Fibroblast of upper back skin (primary cell): ENCODE measurements around the gene PARD3.
A peak's percentile ranks its signal among the peaks of the same experiment; 100 is the strongest.

ENCODE experiments used
- DNase-seq: peaks from one replicate; pipeline ENCODE4 v3.0.0-alpha.2; 2013

The PARD3 gene

GRCh38 chr10:34169677-34170076, 645.4 kb downstream of the PARD3 start:
- no peak for DNase-seq

DNA sequence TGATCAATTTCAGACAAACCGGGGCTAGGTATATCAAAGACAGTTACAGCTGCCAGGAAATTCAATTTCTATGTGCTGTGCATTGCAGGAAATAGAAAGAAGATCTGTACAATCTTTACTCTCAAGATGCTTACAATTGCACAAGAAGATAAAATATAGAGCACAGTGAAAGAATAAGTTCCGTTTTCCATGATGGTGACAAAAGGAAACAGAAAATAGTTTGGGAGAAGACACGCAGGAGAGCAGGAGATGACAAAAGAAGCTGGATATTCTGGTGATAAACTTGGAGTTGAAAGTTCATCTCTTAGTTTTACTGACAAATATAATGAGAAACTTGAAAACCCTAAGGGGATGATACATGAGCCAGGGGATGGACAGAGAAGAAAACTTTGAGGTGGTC, 646.0 kb downstream of the PARD3 start:
- no peak for DNase-seq

DNA sequence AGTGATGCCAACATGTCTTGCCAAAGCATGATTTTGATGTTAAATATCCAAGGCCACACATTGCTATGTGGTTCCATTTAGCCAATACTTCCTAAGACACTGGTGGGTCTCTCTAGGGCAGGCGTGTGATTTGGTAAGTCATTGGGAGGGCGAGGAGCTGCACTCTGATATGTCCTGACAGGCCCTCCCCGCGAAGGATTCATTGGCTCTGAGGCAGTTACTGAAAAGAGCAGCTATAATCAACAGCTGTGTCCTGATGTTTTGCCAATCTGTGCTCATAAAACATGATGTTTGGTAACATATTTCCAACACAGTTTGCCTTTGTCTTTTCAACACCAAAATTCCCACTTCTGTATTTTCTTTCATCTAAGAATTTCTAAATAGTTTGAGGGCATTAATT, 646.7 kb downstream of the PARD3 start:
- no peak for DNase-seq

- no peak for DNase-seq
These were observed 648.3 kb downstream of the PARD3 start for GRCh38 chr10:34166823-34167222.

DNA sequence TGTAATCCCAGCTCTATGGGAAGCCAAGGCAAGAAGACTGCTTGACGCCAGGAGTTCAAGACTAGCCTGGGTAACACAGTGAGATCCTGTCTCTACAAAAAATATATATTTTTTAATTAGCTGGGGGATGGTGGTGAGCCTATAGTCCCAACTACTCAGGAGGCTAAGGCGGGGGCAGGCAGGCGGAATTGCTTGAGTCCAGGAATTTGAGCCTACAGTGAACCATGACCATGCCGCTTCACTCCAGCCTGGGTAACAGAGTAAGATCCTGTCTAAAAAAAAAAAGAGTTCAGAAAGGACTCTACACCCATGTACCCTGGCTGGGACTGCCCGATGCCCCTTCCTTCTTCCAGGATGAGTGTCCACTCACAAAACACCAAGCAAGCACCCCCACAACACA, 648.7 kb downstream of the PARD3 start:
- no peak for DNase-seq

- no peak for DNase-seq
These were observed 651.1 kb downstream of the PARD3 start for GRCh38 chr10:34164029-34164428.

DNA sequence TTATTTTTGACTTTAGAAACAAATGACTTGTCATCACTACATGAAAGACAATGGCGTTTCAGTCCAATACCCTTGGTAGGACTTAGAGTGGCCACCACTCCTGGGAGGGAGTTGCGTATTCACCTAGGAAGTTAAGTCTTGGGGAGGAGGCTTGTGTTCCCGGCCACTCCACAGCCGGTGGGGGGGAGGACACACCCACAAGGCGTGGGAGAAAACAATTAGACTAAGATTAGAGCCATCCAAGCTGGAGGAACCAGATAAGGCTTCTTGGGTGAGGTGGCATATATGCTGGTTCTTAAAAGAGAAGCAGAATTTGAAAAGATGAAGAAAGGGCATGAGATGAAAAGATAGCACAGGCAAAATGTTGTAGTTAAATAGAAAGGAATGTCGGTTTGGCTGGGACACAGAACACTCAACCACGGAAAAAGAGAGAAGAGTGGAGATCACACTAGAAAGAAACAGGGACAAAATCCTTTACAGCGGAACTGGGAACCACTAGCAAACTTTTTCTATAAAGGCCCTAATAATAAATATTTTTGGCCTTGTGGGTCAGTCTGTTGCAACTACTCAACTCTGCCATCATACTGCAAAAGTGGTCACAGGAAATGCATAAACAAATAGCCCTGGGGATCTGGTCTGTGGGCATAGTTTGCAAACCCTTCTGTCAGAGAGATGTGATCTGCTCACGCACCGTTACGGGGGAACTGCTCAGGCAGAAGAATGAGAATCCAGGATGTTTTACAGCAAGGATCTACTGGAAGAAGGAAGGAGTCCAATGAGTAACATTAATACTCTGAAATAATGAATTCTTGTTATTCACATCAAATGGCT, 651.8 kb downstream of the PARD3 start:
- peak; percentile 43 for DNase-seq

DNA sequence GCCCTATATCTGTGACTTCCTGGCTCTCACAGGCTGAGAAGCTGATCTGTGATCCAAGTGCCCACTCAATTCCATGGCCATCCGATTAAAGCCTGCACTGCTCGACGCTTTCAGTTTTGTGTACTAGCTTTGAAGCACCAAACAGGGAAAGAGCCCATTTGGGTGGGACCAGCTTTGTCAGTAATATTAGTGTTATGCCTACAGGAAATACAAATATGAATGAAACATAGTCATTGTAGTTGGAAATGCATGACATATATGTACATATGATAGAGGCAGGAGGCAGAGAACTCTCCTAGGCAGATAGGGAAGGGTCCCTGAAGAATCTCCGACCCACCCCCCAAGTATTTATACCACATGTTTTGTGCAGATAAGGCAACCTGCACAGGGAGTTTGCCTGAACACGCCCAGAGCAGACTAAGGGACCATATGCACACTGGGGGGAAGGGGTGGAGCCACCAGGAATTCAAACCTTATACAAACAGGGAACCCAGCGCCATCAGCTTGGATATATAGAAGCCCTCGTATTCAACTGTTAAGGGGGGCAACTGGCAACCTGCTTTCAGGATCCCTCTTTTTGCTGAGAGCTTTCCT, 653.2 kb downstream of the PARD3 start:
- no peak for DNase-seq

GRCh38 chr10:34160595-34160994, 654.5 kb downstream of the PARD3 start:
- no peak for DNase-seq

DNA sequence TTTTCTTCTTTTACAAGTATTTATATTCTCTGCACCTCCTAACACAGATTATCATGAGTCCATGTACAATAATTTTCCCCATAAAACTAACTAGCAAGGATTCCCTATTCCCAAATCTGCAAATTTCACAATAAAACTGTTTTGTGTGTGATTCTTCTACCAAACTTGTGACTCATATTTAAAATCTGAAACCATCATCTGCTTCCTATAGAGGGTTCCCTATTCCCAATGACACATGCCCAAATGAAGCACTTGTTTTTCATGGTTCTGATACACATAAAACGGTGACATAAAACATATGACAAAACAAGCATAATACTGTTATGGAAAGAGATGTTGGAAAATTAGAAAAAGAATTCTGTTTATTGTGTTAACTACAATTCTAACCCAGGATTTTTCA, 657.6 kb downstream of the PARD3 start:
- peak; percentile 42 for DNase-seq

- peak; percentile 53 for DNase-seq
These were observed 658.2 kb downstream of the PARD3 start for GRCh38 chr10:34156781-34157425.

- DNase-seq: no peak
These were observed 659.3 kb downstream of the PARD3 start for GRCh38 chr10:34155812-34156211.

DNA sequence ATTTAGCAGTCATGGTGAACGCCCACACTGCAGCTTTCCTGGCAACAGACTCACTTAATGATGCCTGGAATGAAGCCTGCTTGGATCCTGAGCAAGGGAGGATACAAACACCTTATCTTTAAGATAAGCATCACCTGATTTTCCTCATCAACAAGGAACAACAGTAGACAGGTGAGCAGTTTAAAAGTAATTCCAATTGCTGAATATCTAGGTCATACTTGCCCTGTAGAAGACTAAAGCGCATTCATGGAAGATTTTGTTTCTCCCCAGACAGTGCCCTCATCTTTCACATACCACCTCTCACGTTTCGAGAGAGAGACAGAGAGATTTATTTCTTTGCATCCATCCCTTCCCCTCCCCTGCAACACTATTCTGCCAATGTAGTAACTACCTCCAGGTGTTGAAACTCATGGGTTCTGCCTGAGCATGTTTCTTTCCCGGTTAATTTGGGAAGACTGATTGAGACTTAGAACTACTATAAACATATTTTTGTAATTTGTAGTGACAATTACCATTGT, 660.7 kb downstream of the PARD3 start:
- no peak for DNase-seq

GRCh38 chr10:34153663-34154382, 661.3 kb downstream of the PARD3 start:
- no peak for DNase-seq

- no peak for DNase-seq
These were observed 662.7 kb downstream of the PARD3 start for GRCh38 chr10:34152434-34152833.

DNA sequence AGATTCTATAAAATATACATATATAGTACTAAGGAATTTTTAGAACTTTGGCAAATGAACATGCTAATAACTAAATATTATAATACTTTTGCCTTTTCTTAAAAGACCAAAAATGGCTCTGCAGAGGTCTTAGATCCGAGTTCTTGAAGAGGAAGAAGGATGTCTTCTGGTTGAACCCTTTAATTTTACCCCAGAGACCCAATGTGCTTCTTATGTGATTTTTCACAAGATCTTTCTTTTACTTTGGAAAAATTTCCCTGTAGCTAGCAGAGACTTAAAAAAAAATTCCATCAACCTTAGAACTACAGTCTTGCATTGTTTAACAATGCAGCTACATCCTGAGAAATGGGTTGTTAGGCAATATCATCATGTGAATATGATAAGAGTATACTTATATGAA, 663.2 kb downstream of the PARD3 start:
- DNase-seq: no peak

- DNase-seq: no peak
These were observed 663.6 kb downstream of the PARD3 start for GRCh38 chr10:34151481-34151880.

- DNase-seq: no peak
These were observed 665.0 kb downstream of the PARD3 start for GRCh38 chr10:34150103-34150502.

DNA sequence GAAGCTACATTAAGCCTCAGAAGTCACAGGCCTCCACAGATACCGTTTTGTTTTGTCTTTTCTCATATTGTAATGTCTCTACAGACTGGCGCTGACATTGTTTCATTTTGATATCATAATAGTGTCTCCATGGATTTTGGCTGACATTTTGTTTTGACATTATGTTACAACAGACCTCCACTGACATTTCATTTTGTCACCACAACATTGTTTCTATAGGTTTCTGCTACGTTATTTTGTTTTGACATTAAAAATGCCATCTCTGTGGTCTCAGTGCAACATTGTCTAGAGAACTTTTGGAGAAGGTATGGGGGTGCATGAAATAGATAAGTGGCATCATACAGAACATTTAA, 666.8 kb downstream of the PARD3 start:
- no peak for DNase-seq

- no peak for DNase-seq
These were observed 667.3 kb downstream of the PARD3 start for GRCh38 chr10:34147641-34148304.

DNA sequence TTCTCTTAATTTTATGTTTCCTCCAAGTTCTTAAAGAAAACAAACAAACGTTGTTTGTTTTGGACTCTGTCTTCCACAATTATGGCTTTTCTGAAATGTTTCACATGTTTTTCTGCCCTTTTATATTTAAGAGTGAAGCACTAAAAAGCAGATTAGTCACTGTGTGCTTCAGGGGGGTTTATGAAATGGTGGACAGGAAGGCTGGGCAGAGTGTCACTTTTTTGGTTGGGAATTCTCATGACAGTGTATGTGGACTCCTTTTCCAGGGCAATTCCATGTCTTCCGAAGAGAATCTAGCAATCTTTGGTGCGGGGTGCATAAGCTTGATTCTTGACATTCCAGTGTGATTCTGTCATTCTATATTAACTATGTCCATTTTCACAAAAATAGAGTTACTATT, 669.4 kb downstream of the PARD3 start:
- DNase-seq: peak; percentile 74

DNA sequence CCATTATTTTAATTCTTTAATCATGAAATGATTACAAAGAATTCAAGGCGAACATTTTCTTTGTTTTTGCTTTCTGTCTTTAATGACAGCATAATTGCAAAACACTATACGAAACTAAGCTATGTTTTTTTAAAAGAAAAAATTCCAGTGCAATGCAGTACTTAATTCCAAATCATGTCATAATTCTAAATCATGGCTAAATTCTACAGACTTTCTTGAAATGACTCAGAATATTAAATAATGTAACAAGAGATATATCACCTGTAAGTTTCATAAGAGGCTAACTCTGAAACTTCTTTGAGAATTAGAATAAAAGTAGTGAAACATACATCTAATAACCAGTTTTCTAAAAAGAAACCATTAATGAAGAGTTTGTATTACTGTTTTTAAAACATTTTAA, 671.6 kb downstream of the PARD3 start:
- no peak for DNase-seq
